NOMO-1 (cell line): ENCODE measurements around the gene DUSP2.
A peak's percentile ranks its signal among the peaks of the same experiment; 100 is the strongest.

Experiments
- DNase-seq, 2 experiments: peaks; one replicate each; lab custom pipeline; 2025; ENCODE audit not compliant: unreplicated experiment in 2 of 2; lab: John Stamatoyannopoulos, UW

DUSP2 gene

DNA sequence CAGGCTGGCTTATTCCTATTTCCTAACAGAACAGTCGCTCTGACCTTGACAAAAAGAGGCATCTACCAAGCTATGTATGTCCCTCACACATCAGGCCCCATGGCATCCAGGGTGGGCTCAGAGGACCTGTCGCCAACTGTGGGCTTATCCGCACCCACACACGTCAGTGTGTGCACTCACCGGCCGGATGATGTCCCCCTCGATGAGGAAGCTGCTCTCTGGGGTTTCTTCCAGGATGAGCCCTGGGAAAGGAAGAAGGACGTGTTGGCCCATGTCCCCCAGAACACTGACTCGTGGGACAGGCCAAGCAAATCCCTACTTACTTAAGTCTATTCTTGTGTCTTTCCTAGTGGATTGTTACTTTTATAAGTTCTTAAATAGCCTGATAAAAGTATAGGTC is 10.1 kb downstream of the DUSP2 start:
- DNase-seq, result no peak

DNA sequence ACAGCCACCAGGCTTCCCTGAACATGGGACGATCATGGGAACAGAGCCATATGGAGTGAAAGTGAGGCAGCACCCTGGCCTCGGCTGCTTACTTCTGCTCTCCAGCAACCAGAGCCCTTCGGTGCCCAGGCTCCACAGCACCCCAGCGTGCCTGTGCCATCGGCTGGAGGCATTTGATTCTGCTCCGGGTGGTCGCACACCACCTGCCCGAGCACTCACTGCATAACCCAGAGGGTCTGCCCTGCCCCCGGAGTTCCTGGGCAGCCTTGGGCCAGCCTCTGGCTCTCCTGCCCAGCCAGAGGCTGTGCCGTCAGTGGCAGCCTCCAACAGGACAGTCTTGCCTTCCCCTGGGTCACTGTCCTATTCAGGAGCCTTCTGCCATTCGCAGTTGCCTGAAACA is 10.8 kb downstream of the DUSP2 start:
- DNase-seq, result no peak

DNA sequence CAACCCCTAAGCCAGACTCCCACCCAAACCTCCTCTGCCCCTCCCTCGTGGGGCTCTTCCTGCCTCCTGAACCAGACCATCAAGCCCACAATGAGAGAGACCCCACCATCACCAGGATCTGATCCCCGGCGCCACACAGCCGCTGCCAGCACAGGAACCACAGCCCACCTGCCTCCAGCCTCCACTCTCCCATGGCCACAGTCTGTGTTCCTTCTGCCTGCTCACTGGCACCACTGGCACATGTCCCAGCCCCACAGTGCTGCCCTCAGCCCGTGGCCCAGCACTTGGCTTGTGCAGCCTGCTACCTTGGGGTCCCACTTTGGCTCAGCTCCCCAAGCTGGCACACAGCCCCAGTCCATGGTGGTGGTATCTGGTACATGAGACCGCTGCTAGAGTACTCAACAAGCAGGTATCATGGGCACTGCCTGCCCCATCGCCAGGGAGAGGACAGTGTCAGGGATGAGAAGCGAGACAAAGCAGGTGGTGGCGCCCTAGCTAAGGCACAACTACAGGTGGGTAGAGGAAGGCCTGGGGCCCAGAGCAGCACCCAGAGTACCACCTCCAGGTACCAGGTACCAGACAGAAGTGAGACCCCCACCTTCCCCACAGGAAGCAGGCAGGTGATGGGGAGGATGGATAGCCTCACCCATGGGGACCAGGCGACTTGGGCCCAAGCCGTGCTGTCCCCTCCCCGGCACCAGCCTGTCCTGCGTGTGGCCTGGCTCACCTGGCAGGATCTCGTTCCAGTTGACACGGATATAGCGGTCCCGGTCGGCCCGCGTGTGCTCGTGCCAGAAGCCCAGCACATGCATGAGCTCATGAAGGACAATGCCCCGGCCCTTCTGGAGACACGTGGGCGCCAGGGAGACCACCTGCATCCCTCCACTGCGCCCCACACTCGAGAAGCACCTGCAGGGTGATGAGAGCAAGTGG is 13.2 kb downstream of the DUSP2 start:
- no peak for DNase-seq

DNA sequence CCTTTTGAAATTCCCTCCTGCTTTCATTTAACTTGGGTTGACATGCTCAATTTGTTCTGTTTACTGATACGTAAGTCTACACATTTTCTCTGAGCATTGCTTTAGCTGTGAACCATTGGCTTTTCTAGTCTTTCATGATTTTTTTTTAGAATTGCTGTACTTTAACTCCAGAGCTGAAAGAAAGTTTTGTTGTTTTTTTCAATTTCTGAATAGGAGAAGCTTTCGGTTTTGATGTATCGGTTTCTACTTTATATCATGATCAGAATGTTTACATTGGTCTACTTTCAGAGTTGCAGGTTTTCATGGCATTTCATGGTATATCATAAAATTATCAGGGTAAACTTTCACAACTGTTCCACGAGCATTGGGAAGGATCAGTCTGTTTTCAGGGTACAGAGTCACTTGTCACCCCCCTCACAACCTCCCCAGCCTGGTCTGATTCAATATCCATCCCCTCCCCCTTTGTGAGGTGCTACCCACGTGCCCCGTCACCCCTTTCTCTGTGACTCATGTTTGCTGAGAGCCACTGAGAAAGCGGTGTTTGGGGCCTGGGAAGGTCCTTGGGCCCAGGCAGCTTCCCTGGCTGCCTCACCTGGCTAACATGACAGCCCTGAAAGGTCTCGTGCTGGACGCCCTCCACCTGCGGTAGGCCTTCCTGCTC is 14.0 kb downstream of the DUSP2 start:
- no peak for DNase-seq

DNA sequence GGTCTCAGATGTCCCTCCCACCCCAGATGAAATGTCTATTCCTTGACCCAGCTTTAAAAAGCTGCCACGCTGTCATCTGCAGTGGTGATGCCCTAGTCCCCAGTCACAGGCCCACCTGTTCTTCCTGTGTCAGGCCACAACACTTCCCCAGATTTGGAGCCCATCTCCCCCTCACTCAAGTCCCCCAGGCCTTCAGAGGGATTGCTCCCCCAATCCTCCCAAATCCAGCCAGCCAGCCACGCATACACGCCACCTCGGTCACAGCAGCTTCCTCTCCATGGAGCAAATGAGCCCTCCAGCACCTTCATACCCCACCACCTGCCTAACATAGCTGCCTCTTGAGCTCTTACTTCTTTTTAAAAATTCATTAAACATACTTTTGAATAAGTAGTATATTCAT is 14.8 kb downstream of the DUSP2 start:
- DNase-seq, result no peak

DNA sequence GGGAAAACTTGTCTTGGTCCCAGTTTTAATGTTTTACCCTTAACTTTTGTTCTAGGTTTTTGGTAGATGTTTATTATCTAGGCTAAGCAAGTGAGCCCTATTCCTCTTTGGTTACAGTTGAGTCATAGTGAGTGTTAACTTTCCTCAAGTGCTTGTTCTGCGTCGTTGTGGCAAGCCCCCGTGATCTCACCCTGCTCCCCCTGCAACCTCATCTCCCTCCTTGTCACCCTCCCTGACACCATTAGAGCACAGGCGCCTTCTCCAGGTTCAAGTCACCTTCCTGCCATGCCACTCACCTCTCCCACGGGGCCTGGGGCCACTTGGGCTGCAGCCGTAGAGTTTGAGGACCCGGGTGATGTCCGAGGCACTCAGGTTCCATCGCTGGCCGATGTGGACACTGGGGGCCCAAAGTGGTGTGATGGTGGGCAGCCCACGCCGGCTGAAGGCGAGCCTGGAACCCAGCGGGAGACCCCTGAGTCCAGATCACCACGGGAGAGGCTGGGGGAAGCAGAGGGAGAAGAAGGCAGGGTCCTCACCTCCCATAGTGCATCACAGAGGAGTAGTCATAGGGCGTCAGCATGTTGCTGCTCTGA is 15.6 kb downstream of the DUSP2 start:
- DNase-seq, result no peak

DNA sequence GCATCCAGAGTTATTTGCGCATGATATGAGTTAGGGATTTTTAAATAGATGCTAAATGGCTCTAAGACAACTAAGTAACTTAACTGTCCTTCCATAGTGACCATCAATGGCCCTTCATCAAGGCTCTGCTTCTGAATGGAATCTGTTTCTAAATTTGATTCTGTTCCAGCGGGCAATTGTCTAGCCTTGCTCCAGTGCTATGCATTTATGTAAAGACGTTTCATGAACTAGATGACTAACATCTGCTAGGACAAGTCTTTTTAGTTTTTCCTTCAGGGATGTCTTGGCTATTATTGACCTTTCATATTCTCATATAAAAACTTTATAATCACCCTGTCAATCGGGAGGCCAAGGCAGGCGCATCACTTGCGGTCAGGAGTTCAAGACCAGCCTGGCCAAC is 16.8 kb downstream of the DUSP2 start:
- DNase-seq, result no peak

DNA sequence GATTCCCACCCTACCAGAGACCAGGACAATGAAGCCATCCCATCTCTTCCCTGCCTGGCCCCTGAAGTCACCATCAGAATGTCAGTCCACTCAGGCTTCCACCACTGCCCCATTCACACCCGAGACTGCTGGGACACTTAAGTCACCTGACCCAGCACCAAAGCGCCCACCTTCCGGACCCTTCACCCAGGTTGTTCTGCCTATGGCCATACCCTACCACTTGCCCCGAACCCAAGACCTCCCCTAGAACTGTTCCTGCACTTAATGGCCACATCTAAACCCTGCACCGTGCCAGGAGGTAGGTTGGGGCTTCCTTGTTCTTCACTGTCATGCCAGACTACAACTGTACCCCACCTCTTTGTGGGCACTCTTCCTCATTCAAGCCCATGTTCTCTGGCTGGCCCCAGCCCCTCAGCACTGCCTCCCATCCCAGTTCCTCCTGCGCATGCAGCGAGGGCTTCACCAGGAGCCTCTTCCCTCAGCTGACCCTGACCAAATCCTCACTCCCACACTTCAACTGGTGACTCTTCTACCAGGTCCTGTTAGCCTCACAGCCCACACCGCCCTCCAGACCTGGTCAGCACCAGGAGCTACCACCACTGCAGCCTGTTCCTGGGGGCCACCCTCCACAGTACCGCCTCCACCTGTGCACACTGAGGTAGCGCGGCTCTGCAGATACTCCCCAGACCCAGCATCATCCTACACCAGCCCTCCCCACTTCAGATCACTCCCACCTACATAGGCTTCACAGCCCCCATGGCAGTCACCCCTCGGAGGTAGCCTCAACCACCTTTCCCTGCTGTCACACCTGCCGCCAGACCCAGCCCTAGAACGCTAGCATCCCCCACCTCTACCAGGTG is 20.6 kb downstream of the DUSP2 start:
- no peak for DNase-seq

DNA sequence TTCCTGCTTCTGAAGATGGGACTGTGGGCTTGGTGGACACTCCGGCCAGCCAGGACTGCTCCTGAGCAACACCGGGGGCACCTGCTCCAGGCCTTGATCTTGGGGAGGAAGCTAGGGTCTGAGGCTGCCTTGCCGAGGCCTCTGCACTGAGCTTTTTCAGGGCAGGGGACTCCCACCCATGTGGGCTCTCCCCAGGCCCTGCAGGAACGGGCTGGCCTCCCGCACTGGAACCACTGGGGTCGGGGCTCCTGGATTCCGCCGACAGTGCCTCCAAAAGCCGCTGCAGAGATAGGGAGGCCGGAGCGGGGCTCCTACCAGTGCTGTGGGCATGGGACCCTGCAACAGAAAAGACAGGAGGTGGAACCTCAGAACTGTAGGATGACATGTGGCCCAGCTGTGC is 21.3 kb downstream of the DUSP2 start:
- no peak for DNase-seq

DNA sequence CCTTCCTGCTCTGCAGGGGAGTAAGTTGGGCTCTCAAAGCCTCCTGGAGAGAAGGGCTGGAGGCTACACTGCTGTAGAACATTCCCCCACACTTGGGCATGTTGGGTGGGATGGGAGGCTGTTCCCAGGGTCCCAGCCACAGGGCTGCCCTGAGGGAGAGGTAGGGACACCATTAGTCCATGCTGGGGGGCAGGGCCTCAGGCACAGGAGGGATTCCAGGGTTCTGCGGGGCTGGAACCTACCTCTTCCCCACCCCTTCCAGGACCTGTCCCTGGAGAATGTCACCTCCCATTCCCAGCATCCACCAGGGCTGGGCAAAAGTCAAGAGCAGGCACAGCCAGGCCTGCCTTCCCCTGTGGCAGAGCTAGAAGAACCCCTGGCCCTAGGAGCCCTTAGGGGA is 21.9 kb downstream of the DUSP2 start:
- DNase-seq, result no peak

DNA sequence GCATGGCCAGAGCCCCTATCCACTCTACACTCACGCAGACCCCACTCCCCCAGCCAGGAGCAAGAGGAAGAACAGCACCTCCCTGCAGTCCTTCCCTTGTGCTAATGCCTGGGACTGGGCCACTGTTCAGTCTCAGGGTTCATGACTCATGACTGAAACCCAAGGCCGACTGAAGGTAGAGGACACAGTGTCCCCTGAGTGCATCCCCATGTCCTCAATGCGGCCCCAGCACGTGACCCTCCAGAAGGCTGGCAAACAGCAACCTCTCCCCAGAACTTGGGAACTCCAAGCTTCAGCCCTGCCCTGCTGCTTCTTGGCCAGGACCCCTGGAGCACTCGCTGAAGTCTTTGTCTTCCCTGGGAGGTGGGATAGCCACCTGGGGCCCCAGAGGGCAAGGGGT is 22.8 kb downstream of the DUSP2 start:
- no peak for DNase-seq

DNA sequence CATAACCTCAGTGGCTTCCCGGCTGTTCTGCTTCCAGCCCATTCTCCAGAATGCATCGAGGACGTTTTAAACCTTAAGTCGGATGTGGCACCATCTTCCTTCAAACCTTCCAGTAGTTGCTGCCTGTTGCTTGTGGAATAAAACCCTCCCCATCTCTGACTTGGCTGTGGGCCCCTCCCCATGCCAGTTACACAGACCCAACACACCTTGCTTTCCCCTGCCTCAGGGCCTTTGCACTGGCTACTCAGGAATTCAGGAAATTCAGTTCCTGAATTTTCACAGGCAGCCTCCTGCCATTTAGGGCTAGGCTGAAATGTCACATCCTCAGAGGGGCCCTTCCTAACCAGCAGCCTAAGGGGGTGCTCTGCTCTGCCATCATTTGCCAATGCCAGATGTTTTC is 23.8 kb downstream of the DUSP2 start:
- DNase-seq, result no peak

DNA sequence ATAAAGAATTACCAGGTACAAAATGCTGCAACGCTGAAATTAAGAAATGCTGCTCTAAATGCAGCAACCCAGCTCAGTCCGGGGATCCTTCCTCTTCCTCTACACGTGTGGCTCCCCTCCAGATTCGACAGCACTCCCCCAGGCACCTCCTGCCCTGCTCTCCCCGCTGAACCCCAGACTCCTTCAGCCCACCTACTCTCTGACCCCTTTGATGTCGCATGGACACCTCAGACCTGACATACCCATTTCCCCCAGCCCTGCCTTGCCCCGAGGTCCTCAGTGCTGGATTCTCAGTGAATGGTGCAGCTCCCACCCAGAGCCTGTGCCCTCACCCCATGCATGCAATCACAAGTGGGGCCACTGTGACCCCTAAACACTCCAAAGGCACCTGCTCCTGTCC is 24.2 kb downstream of the DUSP2 start:
- DNase-seq, result no peak

DNA sequence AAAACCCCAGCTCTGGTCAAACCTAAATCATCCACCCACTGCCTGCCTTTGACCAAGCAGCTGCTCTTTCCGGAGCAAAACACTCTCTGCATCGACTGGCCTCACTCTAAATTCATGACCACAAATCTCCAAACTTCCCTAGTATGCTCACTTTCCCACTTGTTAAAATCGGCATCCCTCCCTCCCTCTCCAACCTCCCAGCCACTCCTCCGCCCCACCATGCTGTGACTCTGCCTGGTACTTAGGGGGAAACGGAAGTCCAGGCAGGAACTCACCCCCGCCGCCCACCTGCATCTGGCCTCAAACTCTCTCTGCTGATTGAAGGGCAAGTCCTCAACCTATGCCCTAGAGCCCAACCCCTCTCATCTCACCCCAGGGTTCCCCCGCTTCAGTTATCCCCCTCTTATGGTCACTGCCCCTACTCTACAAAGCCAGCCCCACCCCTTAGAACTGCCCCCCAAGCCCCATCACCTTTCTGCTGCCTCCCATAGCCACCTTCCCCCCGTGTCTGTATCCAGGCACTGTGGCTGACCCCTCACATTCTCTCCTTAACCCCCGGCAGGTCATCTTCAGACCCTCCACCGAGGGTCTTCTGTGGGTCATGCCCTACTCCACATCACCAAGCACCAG is 25.0 kb downstream of the DUSP2 start:
- no peak for DNase-seq

DNA sequence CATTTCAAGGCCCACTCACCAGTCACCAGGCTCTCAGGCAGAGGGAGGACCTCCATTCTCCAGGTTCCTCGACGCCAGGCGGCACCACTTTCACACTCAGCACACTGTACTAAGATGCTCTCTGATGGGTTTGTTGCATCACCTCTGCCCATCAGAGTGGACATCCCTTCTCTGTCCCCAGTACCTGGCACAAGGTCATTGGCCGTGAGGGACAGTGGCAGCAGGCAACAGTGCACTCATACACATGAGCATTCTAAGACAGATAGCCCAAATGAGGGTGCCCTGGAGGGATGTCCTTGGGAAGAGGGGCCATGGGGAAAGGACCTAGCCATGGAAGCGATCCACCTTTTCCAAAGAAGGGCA is 25.9 kb downstream of the DUSP2 start:
- DNase-seq, result no peak

DNA sequence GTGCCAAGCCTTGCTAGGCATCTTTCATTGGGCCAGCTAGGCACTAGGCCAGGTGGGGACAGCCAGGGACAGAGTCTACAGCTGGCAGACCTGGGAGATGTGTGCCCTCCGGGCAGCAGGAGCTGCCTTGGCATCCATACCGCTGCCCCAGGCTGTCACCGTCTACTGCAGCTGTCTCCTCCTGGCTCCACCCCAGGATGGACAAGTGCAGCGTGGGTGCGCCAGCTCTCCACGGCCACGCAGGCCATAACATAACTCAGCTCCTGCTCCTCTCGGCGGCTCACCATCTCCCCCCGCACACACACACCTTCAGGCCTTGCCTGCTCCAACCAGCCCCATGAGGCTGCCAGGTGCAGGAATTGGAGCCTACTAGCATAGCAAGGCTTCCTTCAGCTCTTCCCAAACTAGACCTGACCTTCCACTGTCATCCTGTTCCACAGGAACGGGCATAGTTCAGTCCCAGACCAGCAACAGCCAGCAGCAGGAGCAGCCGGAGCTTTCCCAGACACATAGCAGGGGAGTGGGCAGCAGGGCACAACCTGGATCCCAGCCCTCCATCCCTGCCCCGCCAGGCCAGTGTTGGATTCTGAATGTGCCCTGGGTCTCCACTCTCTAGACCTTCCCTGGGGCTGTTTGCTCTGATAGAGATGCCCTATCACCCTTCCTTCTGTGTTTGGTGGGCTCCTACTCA is 26.4 kb downstream of the DUSP2 start:
- no peak for DNase-seq

DNA sequence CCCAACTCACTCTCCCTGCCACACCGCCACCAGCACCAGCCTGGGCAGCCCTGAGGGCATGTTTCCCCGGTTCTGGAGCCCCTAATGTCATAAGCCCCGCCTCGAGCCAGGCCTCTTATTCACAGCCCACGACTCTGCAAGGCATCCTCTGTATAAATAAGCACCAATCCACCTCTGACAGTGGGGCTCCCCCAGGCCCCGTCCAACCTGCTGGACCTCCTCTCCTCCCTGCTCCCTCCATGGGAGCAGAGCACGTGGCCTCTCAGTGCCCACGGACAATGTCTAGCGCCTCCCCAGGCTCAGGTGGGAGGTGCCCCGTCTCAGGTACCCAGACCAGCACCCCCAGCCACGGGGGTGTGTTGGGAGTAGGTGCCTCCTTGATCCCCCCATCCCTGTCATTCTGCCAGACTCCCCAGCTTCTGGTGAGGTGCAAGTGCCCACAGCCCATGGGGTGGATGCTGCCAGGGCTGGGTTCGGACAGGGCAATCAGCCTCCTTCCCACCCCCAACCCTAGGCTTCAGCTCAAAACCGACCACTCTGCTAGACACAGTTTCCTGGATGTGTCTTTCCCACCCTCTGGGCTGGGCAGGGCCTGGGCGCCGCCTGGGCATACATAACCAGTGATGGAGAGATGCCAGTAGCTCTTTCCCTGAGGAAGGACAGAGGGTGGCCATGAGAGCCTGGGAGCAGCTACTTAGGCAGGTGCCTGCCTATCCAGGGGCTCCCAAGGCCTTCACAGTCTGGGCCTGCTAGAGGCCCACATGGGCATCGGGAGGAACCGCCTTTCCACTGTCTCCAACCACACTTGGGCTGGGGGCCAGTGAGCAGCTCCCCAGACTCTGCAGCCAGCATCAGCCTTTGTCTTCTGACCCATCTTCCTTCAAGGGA is 27.3 kb downstream of the DUSP2 start:
- no peak for DNase-seq

DNA sequence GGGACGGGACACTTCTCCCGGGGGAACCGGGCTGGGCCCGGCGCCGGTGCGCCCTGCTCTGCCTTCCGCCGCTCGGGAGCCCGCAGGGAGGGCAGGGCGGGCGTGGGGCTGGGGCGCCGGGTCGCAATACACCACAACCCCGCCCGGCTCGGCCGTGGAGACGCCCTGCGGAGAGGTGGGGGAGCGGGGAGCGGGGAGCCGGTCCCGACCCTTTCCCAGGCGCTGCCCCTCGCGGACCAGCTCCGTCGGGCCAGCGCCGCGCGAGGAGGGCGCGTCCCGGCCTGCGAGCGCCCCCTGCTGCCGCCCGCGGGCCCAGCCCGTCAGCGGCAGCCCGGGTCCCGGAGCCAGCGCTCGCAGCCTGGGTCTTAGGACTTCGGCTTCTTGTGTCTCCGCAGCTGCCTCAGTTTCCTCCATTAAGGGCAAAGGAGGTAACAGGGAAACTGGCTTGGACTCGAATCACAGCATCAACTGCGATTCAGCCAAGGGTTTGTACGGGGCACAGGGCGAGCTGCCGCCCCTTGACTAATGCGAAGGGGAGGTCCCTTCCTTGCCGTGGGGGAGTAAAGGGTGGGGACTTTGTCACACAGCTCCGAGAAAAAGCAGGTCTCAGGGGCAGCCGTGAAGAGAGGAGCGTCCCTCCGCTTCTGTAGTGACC is 28.2 kb downstream of the DUSP2 start:
- peak; percentile 36 to 50 for DNase-seq
